ENCODE results near the gene ATF7IP2.
"Not testable (repeated sequence)": the region's sequence is repeated elsewhere in the genome, so short reads cannot be mapped to it uniquely, and the experiment has no call there.

DNA sequence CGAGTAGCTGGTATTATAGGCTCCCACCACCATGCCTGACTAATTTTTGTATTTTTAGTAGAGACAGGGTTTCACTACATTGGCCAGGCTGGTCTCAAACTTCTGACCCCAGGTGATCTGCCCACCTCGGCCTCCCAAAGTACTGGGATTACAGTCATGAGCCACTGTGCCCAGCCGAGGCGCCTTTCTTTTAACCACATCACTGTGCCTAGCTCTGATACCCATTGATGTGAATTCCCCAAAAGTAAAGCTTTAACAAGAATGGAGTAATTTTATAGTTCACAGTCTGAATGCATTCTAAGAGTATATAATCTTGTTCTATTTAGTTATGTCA lies 23.0 kb upstream of the ATF7IP2 start:
- not testable (repeated sequence) for TF ChIP-seq EZH2 (IDR thresholded peaks at IDR 0.05; ENCODE audit: insufficient read depth, poor library complexity, severe bottlenecking); EZH2phosphoT487 (IDR thresholded peaks at IDR 0.05; ENCODE audit: insufficient read depth, low read depth)

Measured in GM23248 (cell line).